Esophagus muscularis mucosa (tissue), 3 donors: ENCODE data around the gene FER.

Experiments used
- POLR2A ChIP-seq: fragments of 450-650 bp; IDR thresholded peaks from one replicate; pipeline ENCODE4 v1.6.1; 2017; ENCODE audit warnings: antibody characterized with exemption, moderate library complexity, mild to moderate bottlenecking, low read depth
- POLR2AphosphoS5 ChIP-seq, 2 donors: sonication (generic); formaldehyde crosslinking; IDR thresholded peaks; one replicate each; pipeline ENCODE4 v1.6.1; 2017; ENCODE audit warnings: antibody characterized with exemption in 2 of 2
- TF ChIP-seq, protein P1 (sequence below), 3 experiments: fragments of 200-600 bp in 2 of 3; fragments of 450-650 bp in 1 of 3; sonication (generic) in 2 of 3; IDR thresholded peaks; one replicate each; pipeline ENCODE4 v1.5.1; 2017 to 2019; ENCODE audit warnings: antibody characterized with exemption in 3 of 3, mild to moderate bottlenecking in 2 of 3, moderate library complexity in 1 of 3

DNA sequence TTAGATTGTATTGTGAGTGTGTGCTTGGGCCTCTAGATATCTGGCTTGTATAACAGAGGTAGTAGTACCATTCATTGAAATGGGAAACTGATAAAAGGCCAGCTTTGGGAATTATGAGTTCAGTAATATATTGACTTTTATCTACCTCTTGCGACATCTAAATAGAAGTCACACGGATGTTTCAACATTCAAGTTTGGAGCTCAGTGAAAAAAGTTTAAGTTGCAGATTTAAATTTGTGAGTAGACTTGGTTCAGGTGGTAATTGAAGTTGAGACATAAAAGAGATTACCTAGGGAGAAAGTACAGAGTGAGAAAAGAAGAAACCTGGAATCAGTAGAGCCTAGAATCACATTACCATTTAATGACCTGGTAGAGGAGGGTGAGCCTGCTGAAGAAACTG, 189.5 kb downstream of the FER start:
- TF ChIP-seq, protein P1, sequence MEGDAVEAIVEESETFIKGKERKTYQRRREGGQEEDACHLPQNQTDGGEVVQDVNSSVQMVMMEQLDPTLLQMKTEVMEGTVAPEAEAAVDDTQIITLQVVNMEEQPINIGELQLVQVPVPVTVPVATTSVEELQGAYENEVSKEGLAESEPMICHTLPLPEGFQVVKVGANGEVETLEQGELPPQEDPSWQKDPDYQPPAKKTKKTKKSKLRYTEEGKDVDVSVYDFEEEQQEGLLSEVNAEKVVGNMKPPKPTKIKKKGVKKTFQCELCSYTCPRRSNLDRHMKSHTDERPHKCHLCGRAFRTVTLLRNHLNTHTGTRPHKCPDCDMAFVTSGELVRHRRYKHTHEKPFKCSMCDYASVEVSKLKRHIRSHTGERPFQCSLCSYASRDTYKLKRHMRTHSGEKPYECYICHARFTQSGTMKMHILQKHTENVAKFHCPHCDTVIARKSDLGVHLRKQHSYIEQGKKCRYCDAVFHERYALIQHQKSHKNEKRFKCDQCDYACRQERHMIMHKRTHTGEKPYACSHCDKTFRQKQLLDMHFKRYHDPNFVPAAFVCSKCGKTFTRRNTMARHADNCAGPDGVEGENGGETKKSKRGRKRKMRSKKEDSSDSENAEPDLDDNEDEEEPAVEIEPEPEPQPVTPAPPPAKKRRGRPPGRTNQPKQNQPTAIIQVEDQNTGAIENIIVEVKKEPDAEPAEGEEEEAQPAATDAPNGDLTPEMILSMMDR (IDR thresholded peaks at IDR 0.05): no peak
- TF ChIP-seq POLR2A (no peak), POLR2AphosphoS5 (IDR thresholded peaks at IDR 0.05) (no peak)
